ENCODE measurements around the gene KLHL5.
"Not testable (repeated sequence)": the region's sequence is repeated elsewhere in the genome, so short reads cannot be mapped to it uniquely, and the experiment has no call there.

The KLHL5 gene

DNA sequence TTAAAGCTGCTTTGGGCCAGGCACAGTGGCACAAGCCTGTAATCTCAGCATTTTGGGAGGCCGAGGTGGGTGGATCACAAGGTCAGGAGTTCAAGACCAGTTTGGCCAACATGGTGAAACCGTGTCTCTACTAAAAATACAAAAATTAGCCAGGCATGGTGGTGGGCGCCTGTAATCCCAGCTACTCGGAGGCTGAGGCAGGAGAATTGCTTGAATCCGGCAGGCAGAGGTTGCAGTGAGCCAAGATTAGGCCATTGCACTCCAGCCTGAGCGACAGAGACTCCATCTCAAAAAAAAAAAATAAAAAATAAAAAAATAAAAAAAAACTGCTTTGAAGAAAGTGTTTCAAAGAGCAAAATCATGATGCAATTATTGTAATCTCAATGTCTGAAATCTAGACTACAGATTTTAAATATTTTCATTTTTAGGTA, 30.4 kb upstream of the KLHL5 start:
- DNase-seq (ENCODE audit: low spot score in 2 of 2); H3K27me3 Mint-ChIP-seq; H3K36me3 Mint-ChIP-seq (ENCODE audit: insufficient read depth); ATAC-seq (replicated peaks; ENCODE audit: extremely low read depth, poor library complexity, severe bottlenecking); H3K9me3 Mint-ChIP-seq: not testable (repeated sequence)
- Mint-ChIP-seq H3K4me3 (peak overlapping the region; percentile 74), H3K4me1 (peaks cover 21% of the 10 kb centered on the region), H3K27ac (ENCODE audit: low read depth) (peak overlapping the region; percentile 86)

GRCh38 chr4:39032218-39033085, 29.6 kb upstream of the KLHL5 start, which contains the start of gene TMEM156:
TMEM156 (minus strand) TSS chr4:39032409; CDS start chr4:39032313, 96 bp downstream.
- Mint-ChIP-seq H3K27me3 (no peaks in the 10 kb centered on the region), H3K9me3 (no peaks in the 10 kb centered on the region), H3K27ac (ENCODE audit: low read depth) (peak within 1 kb of the TSS; percentile 86), H3K36me3 (ENCODE audit: insufficient read depth) (peaks cover 5% of the 10 kb centered on the region), H3K4me3 (peak within 1 kb of the TSS; percentile 74), H3K4me1 (peaks cover 21% of the 10 kb centered on the region)
- DNase-seq (ENCODE audit: low spot score in 2 of 2), result no peak
- peak; percentile 94 for ATAC-seq (replicated peaks; ENCODE audit: extremely low read depth, poor library complexity, severe bottlenecking)

- H3K4me3 Mint-ChIP-seq, result no peak overlapping the region
- no peak overlapping the region for H3K27ac Mint-ChIP-seq (ENCODE audit: low read depth)
- DNase-seq (ENCODE audit: low spot score in 2 of 2) (no peak), ATAC-seq (replicated peaks; ENCODE audit: extremely low read depth, poor library complexity, severe bottlenecking) (no peak)
- peaks cover 6% of the 10 kb centered on the region for H3K4me1 Mint-ChIP-seq
- no peaks in the 10 kb centered on the region for H3K27me3 Mint-ChIP-seq
- H3K36me3 Mint-ChIP-seq (ENCODE audit: insufficient read depth), result peaks cover 5% of the 10 kb centered on the region
- H3K9me3 Mint-ChIP-seq, result no peaks in the 10 kb centered on the region
Measured at GRCh38 chr4:39036172-39036571, 25.9 kb upstream of the KLHL5 start.

- no peak overlapping the region for H3K4me3 Mint-ChIP-seq
- no peak for ATAC-seq (replicated peaks; ENCODE audit: extremely low read depth, poor library complexity, severe bottlenecking)
- H3K27me3 Mint-ChIP-seq, result no peaks in the 10 kb centered on the region
- no peaks in the 10 kb centered on the region for H3K9me3 Mint-ChIP-seq
- no peak overlapping the region for H3K27ac Mint-ChIP-seq (ENCODE audit: low read depth)
- no peak for DNase-seq (ENCODE audit: low spot score in 2 of 2)
- peaks cover 1% of the 10 kb centered on the region for H3K36me3 Mint-ChIP-seq (ENCODE audit: insufficient read depth)
- H3K4me1 Mint-ChIP-seq, result peaks cover 6% of the 10 kb centered on the region
Measured at GRCh38 chr4:39037491-39037825, 24.6 kb upstream of the KLHL5 start.

- H3K27ac Mint-ChIP-seq (ENCODE audit: low read depth), result no peak overlapping the region
- H3K4me1 Mint-ChIP-seq, result peaks cover 6% of the 10 kb centered on the region
- ATAC-seq (replicated peaks; ENCODE audit: extremely low read depth, poor library complexity, severe bottlenecking) (no peak), DNase-seq (ENCODE audit: low spot score in 2 of 2) (no peak)
- H3K9me3 Mint-ChIP-seq, result no peaks in the 10 kb centered on the region
- H3K36me3 Mint-ChIP-seq (ENCODE audit: insufficient read depth), result peaks cover 1% of the 10 kb centered on the region
- no peaks in the 10 kb centered on the region for H3K27me3 Mint-ChIP-seq
- no peak overlapping the region for H3K4me3 Mint-ChIP-seq
Measured at GRCh38 chr4:39037941-39038340, 24.1 kb upstream of the KLHL5 start.

DNA sequence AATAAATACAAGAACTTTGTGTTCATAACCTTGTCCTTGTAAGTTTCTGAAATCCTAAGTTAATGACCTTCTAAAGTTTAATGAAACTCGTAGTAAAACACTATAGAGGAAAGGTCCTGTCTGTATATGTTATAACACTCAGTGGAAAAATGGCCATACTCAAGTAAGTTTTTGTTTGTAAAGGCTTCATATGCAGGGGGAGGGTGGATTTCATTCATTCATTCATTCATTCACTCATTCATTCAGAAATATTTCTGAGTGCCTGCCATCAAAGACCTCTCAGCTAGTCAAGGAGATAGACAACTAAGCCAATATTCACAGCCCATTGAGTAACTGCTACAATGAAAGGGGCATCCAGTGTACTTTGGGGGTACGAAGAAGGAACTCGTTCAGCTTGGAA, 22.9 kb upstream of the KLHL5 start:
- Mint-ChIP-seq H3K36me3 (ENCODE audit: insufficient read depth) (no peaks in the 10 kb centered on the region), H3K4me3 (no peak overlapping the region), H3K9me3 (no peaks in the 10 kb centered on the region), H3K27me3 (no peaks in the 10 kb centered on the region), H3K4me1 (peaks cover 18% of the 10 kb centered on the region), H3K27ac (ENCODE audit: low read depth) (no peak overlapping the region)
- DNase-seq (ENCODE audit: low spot score in 2 of 2) (no peak), ATAC-seq (replicated peaks; ENCODE audit: extremely low read depth, poor library complexity, severe bottlenecking) (no peak)

DNA sequence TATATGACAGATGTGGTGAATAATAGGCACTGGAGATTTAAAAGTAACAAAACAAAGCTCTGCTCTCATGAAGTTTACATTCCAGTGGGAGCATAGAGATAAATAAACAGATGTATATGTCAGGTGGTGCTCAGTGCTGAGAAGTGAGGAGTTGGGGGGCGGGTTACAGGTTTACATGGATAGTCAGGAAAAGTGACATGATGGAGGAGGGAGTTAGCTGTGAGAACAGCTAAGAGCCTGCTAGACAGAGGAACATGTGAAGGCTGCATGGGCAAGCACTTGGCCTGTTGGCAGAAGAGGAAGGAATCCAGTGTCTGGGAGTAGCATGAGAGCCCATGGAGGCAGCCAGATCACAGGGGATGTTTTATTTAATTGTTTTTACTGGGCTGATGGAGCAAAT, 19.7 kb upstream of the KLHL5 start:
- H3K27me3 Mint-ChIP-seq, result no peaks in the 10 kb centered on the region
- H3K36me3 Mint-ChIP-seq (ENCODE audit: insufficient read depth), result peaks cover 7% of the 10 kb centered on the region
- peaks cover 28% of the 10 kb centered on the region for H3K4me1 Mint-ChIP-seq
- no peak overlapping the region for H3K4me3 Mint-ChIP-seq
- no peaks in the 10 kb centered on the region for H3K9me3 Mint-ChIP-seq
- DNase-seq (ENCODE audit: low spot score in 2 of 2), result no peak
- H3K27ac Mint-ChIP-seq (ENCODE audit: low read depth), result no peak overlapping the region
- no peak for ATAC-seq (replicated peaks; ENCODE audit: extremely low read depth, poor library complexity, severe bottlenecking)

GRCh38 chr4:39043058-39043860, 18.8 kb upstream of the KLHL5 start:
- no peak for DNase-seq (ENCODE audit: low spot score in 2 of 2)
- Mint-ChIP-seq H3K4me3 (peak overlapping the region; percentile 88), H3K4me1 (peaks cover 30% of the 10 kb centered on the region), H3K36me3 (ENCODE audit: insufficient read depth) (peaks cover 7% of the 10 kb centered on the region), H3K27me3 (no peaks in the 10 kb centered on the region), H3K27ac (ENCODE audit: low read depth) (peak overlapping the region; percentile 87), H3K9me3 (no peaks in the 10 kb centered on the region)
- no peak for ATAC-seq (replicated peaks; ENCODE audit: extremely low read depth, poor library complexity, severe bottlenecking)

GRCh38 chr4:39043861-39044363, 18.1 kb upstream of the KLHL5 start:
- no peaks in the 10 kb centered on the region for H3K27me3 Mint-ChIP-seq
- peaks cover 31% of the 10 kb centered on the region for H3K4me1 Mint-ChIP-seq
- H3K4me3 Mint-ChIP-seq, result peak overlapping the region; percentile 88
- peak overlapping the region; percentile 87 for H3K27ac Mint-ChIP-seq (ENCODE audit: low read depth)
- DNase-seq (ENCODE audit: low spot score in 2 of 2) (no peak), ATAC-seq (replicated peaks; ENCODE audit: extremely low read depth, poor library complexity, severe bottlenecking) (no peak)
- H3K36me3 Mint-ChIP-seq (ENCODE audit: insufficient read depth), result peaks cover 7% of the 10 kb centered on the region
- H3K9me3 Mint-ChIP-seq, result no peaks in the 10 kb centered on the region

DNA sequence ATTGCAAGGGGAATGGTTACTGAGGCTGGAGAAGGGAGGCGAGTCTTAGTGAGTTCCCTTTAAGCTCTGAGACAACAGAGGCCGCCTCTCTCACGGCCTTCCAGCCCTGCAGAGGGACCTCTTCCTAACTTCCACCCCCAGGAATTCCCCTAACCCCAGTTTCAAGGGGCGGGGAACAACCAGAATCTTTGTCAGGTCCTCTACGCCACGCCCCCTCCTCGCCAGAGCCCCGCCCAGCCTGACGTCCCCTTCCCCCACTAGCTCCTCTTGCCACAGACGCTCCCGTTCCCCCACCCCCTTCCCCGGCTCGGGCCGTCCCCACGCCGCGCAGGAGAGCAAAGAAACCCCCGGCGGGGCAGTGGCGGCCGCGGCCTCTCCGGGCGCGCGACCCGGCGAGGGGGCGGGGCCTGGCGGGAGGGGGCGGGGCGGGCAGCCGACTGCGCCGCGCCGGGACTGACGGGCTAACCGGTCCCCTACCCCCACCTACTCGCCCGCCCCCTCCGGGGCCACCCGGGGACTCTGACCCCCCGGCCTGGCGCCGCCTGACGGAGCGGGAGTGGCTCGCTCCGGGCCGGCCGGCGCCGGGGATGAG, 17.6 kb upstream of the KLHL5 start:
- H3K27me3 Mint-ChIP-seq, result no peaks in the 10 kb centered on the region
- H3K36me3 Mint-ChIP-seq (ENCODE audit: insufficient read depth), result peaks cover 7% of the 10 kb centered on the region
- peaks cover 31% of the 10 kb centered on the region for H3K4me1 Mint-ChIP-seq
- ATAC-seq (replicated peaks; ENCODE audit: extremely low read depth, poor library complexity, severe bottlenecking) (peak; percentile 81), DNase-seq (ENCODE audit: low spot score in 2 of 2) (peak; percentile 91 to 92)
- peak overlapping the region; percentile 87 for H3K27ac Mint-ChIP-seq (ENCODE audit: low read depth)
- H3K4me3 Mint-ChIP-seq, result peak overlapping the region; percentile 88
- no peaks in the 10 kb centered on the region for H3K9me3 Mint-ChIP-seq

DNA sequence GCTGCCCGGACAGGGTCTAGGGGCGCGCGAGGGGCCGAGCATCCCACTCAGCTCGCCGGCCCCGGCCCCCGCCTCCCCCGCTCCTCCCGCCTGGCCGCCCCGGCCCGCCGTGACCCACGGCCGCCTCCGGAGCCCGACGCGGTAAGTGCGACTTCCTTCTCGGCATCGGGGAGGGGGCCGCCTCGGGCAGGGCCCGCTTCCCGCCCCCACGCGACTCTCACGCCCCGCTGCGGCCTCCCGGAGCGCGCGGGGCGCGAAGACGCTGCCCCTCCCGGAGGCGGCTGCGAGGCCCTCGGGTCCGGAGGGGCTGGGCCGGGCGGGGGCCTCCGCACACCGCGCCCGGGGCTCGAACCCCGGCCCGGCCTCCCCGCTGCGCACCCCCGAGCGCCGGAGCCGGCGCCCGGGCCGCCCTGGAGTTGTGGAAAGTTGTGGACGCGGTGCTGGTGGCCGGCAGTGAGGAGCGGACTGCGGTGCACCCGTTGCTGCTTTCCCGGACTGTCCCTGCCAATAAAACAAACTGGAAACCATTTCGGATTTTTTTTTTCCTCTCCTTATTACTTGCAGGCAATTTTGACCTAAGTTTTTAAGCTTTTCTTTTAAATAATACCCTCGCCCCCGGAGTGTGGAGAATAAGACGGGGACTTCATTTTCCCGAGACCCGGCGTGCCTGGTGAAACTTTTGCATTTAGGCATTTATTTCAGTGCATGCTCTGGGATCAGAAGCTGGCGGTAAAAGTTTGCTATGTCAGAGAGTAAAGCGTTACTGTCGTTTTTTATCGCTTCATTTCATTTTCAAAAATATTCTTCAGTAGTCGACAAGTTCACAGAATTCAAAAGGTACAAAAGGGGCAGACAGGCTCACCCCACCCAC, 16.8 kb upstream of the KLHL5 start:
- H3K4me1 Mint-ChIP-seq, result peaks cover 31% of the 10 kb centered on the region
- H3K27ac Mint-ChIP-seq (ENCODE audit: low read depth), result peak overlapping the region; percentile 79
- no peaks in the 10 kb centered on the region for H3K9me3 Mint-ChIP-seq
- peak; percentile 21 for ATAC-seq (replicated peaks; ENCODE audit: extremely low read depth, poor library complexity, severe bottlenecking)
- H3K27me3 Mint-ChIP-seq, result no peaks in the 10 kb centered on the region
- peak overlapping the region; percentile 88 for H3K4me3 Mint-ChIP-seq
- DNase-seq (ENCODE audit: low spot score in 2 of 2), result peak; percentile 20 to 25
- H3K36me3 Mint-ChIP-seq (ENCODE audit: insufficient read depth), result peaks cover 7% of the 10 kb centered on the region

DNA sequence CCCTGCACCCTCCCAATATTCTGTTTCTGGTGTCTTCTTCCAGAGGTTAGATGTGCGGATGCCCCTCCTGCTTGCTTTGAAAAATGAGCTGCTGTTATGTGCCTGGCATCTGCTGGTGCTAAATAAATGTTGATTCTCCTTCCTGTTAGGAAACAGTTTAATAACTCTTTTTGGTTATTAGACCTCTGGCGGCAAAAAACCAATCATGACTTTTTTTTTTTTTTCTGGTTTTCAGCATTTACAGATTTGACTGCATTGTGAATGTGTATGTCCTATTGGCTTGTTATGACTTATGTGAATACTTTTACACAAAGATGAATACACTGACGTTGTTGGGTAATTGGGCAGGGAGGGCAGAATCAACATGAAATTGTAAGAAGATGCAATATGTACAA, 16.2 kb upstream of the KLHL5 start:
- Mint-ChIP-seq H3K4me1 (peaks cover 31% of the 10 kb centered on the region), H3K27ac (ENCODE audit: low read depth) (peak overlapping the region; percentile 79), H3K4me3 (peak overlapping the region; percentile 88), H3K9me3 (no peaks in the 10 kb centered on the region), H3K36me3 (ENCODE audit: insufficient read depth) (peaks cover 7% of the 10 kb centered on the region), H3K27me3 (no peaks in the 10 kb centered on the region)
- no peak for DNase-seq (ENCODE audit: low spot score in 2 of 2)
- ATAC-seq (replicated peaks; ENCODE audit: extremely low read depth, poor library complexity, severe bottlenecking), result no peak

Measured in central memory CD8-positive, alpha-beta T cell (primary cell).